WTC11 (cell line): ENCODE measurements around the gene PCDHGC5. TPM values are rescaled to one million over a fixed set of nuclear protein-coding genes. Genes with fewer than 3 reads are reported as not detected.

Experiments
- ATAC-seq: fragments of 200-7000 bp; cut with Tn5 transposase; 2 replicates; pipeline ENCODE4 v1.10.0; 2021; ENCODE audit warnings: mild to moderate bottlenecking, moderate library complexity
- CTCF ChIA-PET: fragments of 300-600 bp; sonication (Branson Sonifier 250); formaldehyde crosslinking; loops from one replicate; lab custom pipeline; 2021; ENCODE audit warnings: antibody characterized with exemption; lab: Charles Lee
- POLR2A ChIA-PET: fragments of 350-600 bp; sonication (Branson Sonifier 250); formaldehyde crosslinking; loops from one replicate; lab custom pipeline; 2021; ENCODE audit warnings: antibody characterized with exemption; lab: Charles Lee
- DNase-seq: peaks from one replicate; pipeline ENCODE4 v3.0.0; 2021; ENCODE audit warnings: low spot score
- H3K27ac Mint-ChIP-seq: 2 replicates; pipeline ENCODE4 v1.8.0; 2021; ENCODE audit warnings: mixed read lengths
- H3K27me3 Mint-ChIP-seq: 2 replicates; pipeline ENCODE4 v1.8.0; 2021; ENCODE audit warnings: low read depth, mild to moderate bottlenecking, moderate library complexity, mixed read lengths
- H3K36me3 Mint-ChIP-seq: 2 replicates; pipeline ENCODE4 v1.8.0; 2021; ENCODE audit warnings: mixed read lengths
- H3K4me1 Mint-ChIP-seq: 2 replicates; pipeline ENCODE4 v1.8.0; 2022; ENCODE audit warnings: mixed read lengths
- H3K4me3 Mint-ChIP-seq: 2 replicates; pipeline ENCODE4 v1.8.0; 2021; ENCODE audit warnings: mild to moderate bottlenecking, moderate library complexity, mixed read lengths
- H3K9me3 Mint-ChIP-seq: 2 replicates; pipeline ENCODE4 v1.8.0; 2021; ENCODE audit warnings: mixed read lengths
- CBFB ChIP-seq: sonication (generic); formaldehyde crosslinking; IDR thresholded peaks from 2 replicates; pipeline ENCODE4 v1.8.1; 2022; ENCODE audit warnings: mild to moderate bottlenecking, low read depth, missing genetic modification reagents
- CREM ChIP-seq: sonication (generic); formaldehyde crosslinking; IDR thresholded peaks from 2 replicates; pipeline ENCODE4 v1.8.1; 2022; ENCODE audit warnings: mild to moderate bottlenecking, missing genetic modification reagents, moderate library complexity
- ETV6 ChIP-seq: sonication (generic); formaldehyde crosslinking; IDR thresholded peaks from 2 replicates; pipeline ENCODE4 v1.8.1; 2022; ENCODE audit warnings: mild to moderate bottlenecking, missing genetic modification reagents
- MXD4 ChIP-seq: fragments of 250-450 bp; sonication (Bioruptor Pico); IDR thresholded peaks from 2 replicates; pipeline ENCODE4 v1.8.0; 2021; ENCODE audit warnings: mild to moderate bottlenecking, moderate library complexity, borderline replicate concordance
- NR2C2 ChIP-seq: sonication (generic); formaldehyde crosslinking; IDR thresholded peaks from 2 replicates; pipeline ENCODE4 v1.8.0; 2022; ENCODE audit warnings: mild to moderate bottlenecking, missing genetic modification reagents
- TCF7 ChIP-seq: sonication (generic); formaldehyde crosslinking; IDR thresholded peaks from 2 replicates; pipeline ENCODE4 v1.8.0; 2022; ENCODE audit warnings: mild to moderate bottlenecking, low read depth, missing genetic modification reagents, moderate library complexity
- ZNF263 ChIP-seq: sonication (generic); formaldehyde crosslinking; IDR thresholded peaks from 2 replicates; pipeline ENCODE4 v1.8.1; 2022; ENCODE audit warnings: low read depth, mild to moderate bottlenecking, moderate library complexity, missing genetic modification reagents
- ZNF423 ChIP-seq: fragments of 250-450 bp; sonication (Bioruptor Pico); IDR thresholded peaks from 2 replicates; pipeline ENCODE4 v2.1.2; 2022; ENCODE audit warnings: mild to moderate bottlenecking, moderate library complexity
- total RNA-seq: library from RNA; stranded (reverse); gene quantifications from 3 replicates; pipeline ENCODE4 v1.2.3, GENCODE V29; 2021
- TF ChIP-seq, protein P1 (sequence below): sonication (generic); formaldehyde crosslinking; conservative IDR thresholded peaks from 2 replicates; pipeline ENCODE4 v1.8.1; 2022; ENCODE audit warnings: mild to moderate bottlenecking, missing genetic modification reagents
- TF ChIP-seq, protein P2 (sequence below): fragments of 250-450 bp; sonication (Bioruptor Pico); IDR thresholded peaks from 2 replicates; pipeline ENCODE4 v1.8.0; 2021; ENCODE audit warnings: mild to moderate bottlenecking
- TF ChIP-seq, protein P3 (sequence below): sonication (generic); formaldehyde crosslinking; IDR thresholded peaks from 2 replicates; pipeline ENCODE4 v1.8.1; 2023; ENCODE audit warnings: mild to moderate bottlenecking, moderate library complexity, missing genetic modification reagents
- TF ChIP-seq, protein P4 (sequence below): fragments of 250-450 bp; sonication (Bioruptor Pico); conservative IDR thresholded peaks from 2 replicates; pipeline ENCODE4 v1.9.0; 2021; ENCODE audit warnings: mild to moderate bottlenecking
- TF ChIP-seq, protein P5 (sequence below): sonication (generic); formaldehyde crosslinking; IDR thresholded peaks from 2 replicates; pipeline ENCODE4 v1.8.1; 2023; ENCODE audit warnings: mild to moderate bottlenecking, missing genetic modification reagents
- TF ChIP-seq, protein P6 (sequence below): fragments of 200-600 bp; IDR thresholded peaks from 2 replicates; pipeline ENCODE4 v1.8.0; 2022; ENCODE audit warnings: antibody characterized with exemption

Gene PCDHGC5
- total RNA-seq, 1 experiment from 2014 or later: 1.5 TPM

DNA sequence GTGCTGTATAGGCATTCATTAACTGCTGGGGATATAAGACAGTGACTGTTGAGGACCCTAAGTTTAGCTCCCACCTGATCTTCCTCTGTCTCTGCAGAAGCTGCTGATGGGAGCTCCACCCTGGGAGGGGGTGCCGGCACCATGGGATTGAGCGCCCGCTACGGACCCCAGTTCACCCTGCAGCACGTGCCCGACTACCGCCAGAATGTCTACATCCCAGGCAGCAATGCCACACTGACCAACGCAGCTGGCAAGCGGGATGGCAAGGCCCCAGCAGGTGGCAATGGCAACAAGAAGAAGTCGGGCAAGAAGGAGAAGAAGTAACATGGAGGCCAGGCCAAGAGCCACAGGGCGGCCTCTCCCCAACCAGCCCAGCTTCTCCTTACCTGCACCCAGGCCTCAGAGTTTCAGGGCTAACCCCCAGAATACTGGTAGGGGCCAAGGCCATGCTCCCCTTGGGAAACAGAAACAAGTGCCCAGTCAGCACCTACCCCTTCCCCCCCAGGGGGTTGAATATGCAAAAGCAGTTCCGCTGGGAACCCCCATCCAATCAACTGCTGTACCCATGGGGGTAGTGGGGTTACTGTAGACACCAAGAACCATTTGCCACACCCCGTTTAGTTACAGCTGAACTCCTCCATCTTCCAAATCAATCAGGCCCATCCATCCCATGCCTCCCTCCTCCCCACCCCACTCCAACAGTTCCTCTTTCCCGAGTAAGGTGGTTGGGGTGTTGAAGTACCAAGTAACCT is 22.1 kb downstream of the PCDHGC5 start:
- TF ChIP-seq CBFB (CRISPR knock-in tag) (no peak), ZNF423 (CRISPR knock-in tag) (no peak)
- TF ChIP-seq, protein P1, sequence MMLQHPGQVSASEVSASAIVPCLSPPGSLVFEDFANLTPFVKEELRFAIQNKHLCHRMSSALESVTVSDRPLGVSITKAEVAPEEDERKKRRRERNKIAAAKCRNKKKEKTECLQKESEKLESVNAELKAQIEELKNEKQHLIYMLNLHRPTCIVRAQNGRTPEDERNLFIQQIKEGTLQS (CRISPR knock-in tag): no peak
- TF ChIP-seq, all 79 proteins: peak for 0
- ChIA-PET CTCF (interaction anchor here (0.9 to 10.5 kb wide), 15 partner anchors 11 to 288 kb away, joined by 3 to 131 read pairs (median 15); partner anchors contain the start of genes PCDHB14, PCDHGA10, PCDHGA11 and PCDHGA2), POLR2A (no interaction called here)
- ATAC-seq: no peak
- H3K27me3 Mint-ChIP-seq: no peaks in the 10 kb centered on the region
- H3K36me3 Mint-ChIP-seq: peaks cover 11% of the 10 kb centered on the region
- H3K4me1 Mint-ChIP-seq: peaks cover 58% of the 10 kb centered on the region
- no peak for DNase-seq
- H3K9me3 Mint-ChIP-seq: no peaks in the 10 kb centered on the region
- H3K4me3 Mint-ChIP-seq: no peak overlapping the region
- no peak overlapping the region for H3K27ac Mint-ChIP-seq

DNA sequence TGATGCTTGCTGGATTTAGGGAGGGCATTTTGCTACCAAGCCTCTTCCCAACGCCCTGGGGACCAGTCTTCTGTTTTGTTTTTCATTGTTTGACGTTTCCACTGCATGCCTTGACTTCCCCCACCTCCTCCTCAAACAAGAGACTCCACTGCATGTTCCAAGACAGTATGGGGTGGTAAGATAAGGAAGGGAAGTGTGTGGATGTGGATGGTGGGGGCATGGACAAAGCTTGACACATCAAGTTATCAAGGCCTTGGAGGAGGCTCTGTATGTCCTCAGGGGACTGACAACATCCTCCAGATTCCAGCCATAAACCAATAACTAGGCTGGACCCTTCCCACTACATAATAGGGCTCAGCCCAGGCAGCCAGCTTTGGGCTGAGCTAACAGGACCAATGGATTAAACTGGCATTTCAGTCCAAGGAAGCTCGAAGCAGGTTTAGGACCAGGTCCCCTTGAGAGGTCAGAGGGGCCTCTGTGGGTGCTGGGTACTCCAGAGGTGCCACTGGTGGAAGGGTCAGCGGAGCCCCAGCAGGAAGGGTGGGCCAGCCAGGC is 23.0 kb downstream of the PCDHGC5 start:
- ChIA-PET CTCF (interaction anchor here (0.5 to 10.5 kb wide), 15 partner anchors 10 to 288 kb away, joined by 3 to 131 read pairs (median 29); partner anchors contain the start of genes PCDHB14, PCDHGA10, PCDHGA11 and PCDHGA12), POLR2A (no interaction called here)
- Mint-ChIP-seq H3K36me3 (peaks cover 19% of the 10 kb centered on the region), H3K27me3 (no peaks in the 10 kb centered on the region), H3K4me1 (peaks cover 66% of the 10 kb centered on the region), H3K27ac (no peak overlapping the region), H3K9me3 (no peaks in the 10 kb centered on the region), H3K4me3 (no peak overlapping the region)
- TF ChIP-seq, protein P2, sequence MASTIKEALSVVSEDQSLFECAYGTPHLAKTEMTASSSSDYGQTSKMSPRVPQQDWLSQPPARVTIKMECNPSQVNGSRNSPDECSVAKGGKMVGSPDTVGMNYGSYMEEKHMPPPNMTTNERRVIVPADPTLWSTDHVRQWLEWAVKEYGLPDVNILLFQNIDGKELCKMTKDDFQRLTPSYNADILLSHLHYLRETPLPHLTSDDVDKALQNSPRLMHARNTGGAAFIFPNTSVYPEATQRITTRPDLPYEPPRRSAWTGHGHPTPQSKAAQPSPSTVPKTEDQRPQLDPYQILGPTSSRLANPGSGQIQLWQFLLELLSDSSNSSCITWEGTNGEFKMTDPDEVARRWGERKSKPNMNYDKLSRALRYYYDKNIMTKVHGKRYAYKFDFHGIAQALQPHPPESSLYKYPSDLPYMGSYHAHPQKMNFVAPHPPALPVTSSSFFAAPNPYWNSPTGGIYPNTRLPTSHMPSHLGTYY (CRISPR knock-in tag): no peak
- TF ChIP-seq CREM (CRISPR knock-in tag): no peak
- TF ChIP-seq, protein P3, sequence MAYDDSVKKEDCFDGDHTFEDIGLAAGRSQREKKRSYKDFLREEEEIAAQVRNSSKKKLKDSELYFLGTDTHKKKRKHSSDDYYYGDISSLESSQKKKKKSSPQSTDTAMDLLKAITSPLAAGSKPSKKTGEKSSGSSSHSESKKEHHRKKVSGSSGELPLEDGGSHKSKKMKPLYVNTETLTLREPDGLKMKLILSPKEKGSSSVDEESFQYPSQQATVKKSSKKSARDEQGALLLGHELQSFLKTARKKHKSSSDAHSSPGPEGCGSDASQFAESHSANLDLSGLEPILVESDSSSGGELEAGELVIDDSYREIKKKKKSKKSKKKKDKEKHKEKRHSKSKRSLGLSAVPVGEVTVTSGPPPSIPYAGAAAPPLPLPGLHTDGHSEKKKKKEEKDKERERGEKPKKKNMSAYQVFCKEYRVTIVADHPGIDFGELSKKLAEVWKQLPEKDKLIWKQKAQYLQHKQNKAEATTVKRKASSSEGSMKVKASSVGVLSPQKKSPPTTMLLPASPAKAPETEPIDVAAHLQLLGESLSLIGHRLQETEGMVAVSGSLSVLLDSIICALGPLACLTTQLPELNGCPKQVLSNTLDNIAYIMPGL: no peak
- ATAC-seq: no peak
- no peak for DNase-seq

DNA sequence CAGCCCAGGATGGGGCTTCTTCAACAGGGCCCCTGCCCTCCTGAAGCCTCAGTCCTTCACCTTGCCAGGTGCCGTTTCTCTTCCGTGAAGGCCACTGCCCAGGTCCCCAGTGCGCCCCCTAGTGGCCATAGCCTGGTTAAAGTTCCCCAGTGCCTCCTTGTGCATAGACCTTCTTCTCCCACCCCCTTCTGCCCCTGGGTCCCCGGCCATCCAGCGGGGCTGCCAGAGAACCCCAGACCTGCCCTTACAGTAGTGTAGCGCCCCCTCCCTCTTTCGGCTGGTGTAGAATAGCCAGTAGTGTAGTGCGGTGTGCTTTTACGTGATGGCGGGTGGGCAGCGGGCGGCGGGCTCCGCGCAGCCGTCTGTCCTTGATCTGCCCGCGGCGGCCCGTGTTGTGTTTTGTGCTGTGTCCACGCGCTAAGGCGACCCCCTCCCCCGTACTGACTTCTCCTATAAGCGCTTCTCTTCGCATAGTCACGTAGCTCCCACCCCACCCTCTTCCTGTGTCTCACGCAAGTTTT is 23.6 kb downstream of the PCDHGC5 start:
- H3K27ac Mint-ChIP-seq: no peak overlapping the region
- H3K9me3 Mint-ChIP-seq: no peaks in the 10 kb centered on the region
- CTCF ChIA-PET: interaction anchor here (0.6 to 10.5 kb wide), 35 partner anchors 9 to 377 kb away, joined by 3 to 131 read pairs (median 8); partner anchors contain the start of genes DIAPH1, PCDHB10, PCDHB14 and PCDHB15
- TF ChIP-seq, protein P4, sequence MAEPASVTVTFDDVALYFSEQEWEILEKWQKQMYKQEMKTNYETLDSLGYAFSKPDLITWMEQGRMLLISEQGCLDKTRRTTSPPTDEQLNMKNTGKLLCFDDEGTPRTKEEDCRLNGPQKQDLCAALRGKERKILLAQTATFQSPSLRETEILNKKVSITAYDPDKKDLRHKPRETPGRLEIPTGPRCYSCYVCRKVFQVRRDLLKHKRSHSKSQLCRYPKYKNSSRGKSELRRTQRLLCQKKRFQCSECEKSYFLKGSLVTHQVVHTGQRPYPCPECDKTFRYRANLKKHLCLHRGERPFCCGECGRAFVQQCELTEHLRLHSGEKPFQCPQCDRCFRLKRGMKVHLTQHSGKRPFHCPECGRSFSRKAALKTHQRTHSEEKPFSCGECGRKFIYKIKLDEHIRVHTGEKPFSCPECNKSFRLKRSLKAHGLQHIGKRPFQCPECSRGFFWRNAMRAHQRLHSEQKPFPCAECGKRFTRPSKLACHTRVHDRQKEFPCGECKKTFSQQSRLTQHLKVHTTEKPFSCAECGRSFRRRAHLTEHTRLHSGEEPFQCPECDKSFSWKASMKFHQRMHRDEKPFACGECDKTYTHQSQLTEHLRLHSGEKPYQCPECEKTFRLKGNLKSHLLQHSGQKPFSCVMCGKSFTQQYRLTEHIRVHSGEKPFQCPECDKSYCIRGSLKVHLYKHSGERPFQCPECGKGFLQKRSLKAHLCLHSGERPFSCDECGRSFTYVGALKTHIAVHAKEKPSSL (CRISPR knock-in tag): no peak
- TF ChIP-seq, protein P5, sequence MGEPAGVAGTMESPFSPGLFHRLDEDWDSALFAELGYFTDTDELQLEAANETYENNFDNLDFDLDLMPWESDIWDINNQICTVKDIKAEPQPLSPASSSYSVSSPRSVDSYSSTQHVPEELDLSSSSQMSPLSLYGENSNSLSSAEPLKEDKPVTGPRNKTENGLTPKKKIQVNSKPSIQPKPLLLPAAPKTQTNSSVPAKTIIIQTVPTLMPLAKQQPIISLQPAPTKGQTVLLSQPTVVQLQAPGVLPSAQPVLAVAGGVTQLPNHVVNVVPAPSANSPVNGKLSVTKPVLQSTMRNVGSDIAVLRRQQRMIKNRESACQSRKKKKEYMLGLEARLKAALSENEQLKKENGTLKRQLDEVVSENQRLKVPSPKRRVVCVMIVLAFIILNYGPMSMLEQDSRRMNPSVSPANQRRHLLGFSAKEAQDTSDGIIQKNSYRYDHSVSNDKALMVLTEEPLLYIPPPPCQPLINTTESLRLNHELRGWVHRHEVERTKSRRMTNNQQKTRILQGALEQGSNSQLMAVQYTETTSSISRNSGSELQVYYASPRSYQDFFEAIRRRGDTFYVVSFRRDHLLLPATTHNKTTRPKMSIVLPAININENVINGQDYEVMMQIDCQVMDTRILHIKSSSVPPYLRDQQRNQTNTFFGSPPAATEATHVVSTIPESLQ (CRISPR knock-in tag): no peak
- TF ChIP-seq ETV6: peak; percentile 47; the same call in 1 of the 2 replicates
- TF ChIP-seq, protein P6, sequence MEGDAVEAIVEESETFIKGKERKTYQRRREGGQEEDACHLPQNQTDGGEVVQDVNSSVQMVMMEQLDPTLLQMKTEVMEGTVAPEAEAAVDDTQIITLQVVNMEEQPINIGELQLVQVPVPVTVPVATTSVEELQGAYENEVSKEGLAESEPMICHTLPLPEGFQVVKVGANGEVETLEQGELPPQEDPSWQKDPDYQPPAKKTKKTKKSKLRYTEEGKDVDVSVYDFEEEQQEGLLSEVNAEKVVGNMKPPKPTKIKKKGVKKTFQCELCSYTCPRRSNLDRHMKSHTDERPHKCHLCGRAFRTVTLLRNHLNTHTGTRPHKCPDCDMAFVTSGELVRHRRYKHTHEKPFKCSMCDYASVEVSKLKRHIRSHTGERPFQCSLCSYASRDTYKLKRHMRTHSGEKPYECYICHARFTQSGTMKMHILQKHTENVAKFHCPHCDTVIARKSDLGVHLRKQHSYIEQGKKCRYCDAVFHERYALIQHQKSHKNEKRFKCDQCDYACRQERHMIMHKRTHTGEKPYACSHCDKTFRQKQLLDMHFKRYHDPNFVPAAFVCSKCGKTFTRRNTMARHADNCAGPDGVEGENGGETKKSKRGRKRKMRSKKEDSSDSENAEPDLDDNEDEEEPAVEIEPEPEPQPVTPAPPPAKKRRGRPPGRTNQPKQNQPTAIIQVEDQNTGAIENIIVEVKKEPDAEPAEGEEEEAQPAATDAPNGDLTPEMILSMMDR: peak; percentile 99
- no peak for TF ChIP-seq NR2C2
- TF ChIP-seq MXD4 (CRISPR knock-in tag): no peak
- no peak for TF ChIP-seq ZNF263
- TF ChIP-seq TCF7 (CRISPR knock-in tag): no peak

More for the DNA sequence above, 23.6 kb downstream of the PCDHGC5 start:
- Mint-ChIP-seq H3K4me1 (peaks cover 61% of the 10 kb centered on the region), H3K27me3 (no peaks in the 10 kb centered on the region), H3K4me3 (peak overlapping the region; percentile 87), H3K36me3 (peaks cover 21% of the 10 kb centered on the region)
- ATAC-seq: peak; percentile 82
- POLR2A ChIA-PET: interaction anchor here (0.7 to 2.5 kb wide), 7 partner anchors 9 to 206 kb away, joined by 3 to 10 read pairs (median 4); partner anchors contain the start of genes PCDHGA10, PCDHGC3 and PCDHGC4
- DNase-seq: peak; percentile 99
